HG03039 (cell line): ENCODE data around the gene SLCO1A2.

ENCODE experiments used
- ATAC-seq: cut with Tn5 transposase; IDR thresholded peaks from one replicate; pipeline ENCODE4 v1.9.1; 2021; ENCODE audit warnings: mild to moderate bottlenecking, moderate library complexity; ENCODE audit not compliant: unreplicated experiment

The SLCO1A2 gene

GRCh38 chr12:21221072-21221471, 113.6 kb downstream of the SLCO1A2 start:
- ATAC-seq: no peak

GRCh38 chr12:21220266-21220665, 114.5 kb downstream of the SLCO1A2 start:
- no peak for ATAC-seq

GRCh38 chr12:21219206-21219605, 115.5 kb downstream of the SLCO1A2 start:
- no peak for ATAC-seq
